CD14-positive monocyte (primary cell): Measurements from ENCODE around the gene EML1. TPM values are rescaled to one million over a fixed set of nuclear protein-coding genes. Genes with fewer than 3 reads are reported as not detected.

ENCODE experiments used
- DNase-seq, 3 donors: peaks; one replicate each; pipeline ENCODE4 v3.0.0-alpha.2; 2011 to 2022
- H2AFZ ChIP-seq: 2 replicates; pipeline ENCODE4 v1.6.0; 2012; ENCODE audit warnings: mild to moderate bottlenecking, low read depth, low read length, inconsistent platforms; ENCODE audit not compliant: insufficient read depth, poor library complexity, severe bottlenecking
- H3K27ac ChIP-seq, 2 donors: 1 replicate in 1 of 2; 2 replicates in 1 of 2; pipeline ENCODE4 v1.5.1; 2012 to 2013; ENCODE audit warnings: low read length in 2 of 2, control low read depth in 1 of 2, inconsistent platforms in 1 of 2, low read depth in 1 of 2, mild to moderate bottlenecking in 1 of 2
- H3K27me3 ChIP-seq, 2 donors: one replicate each; pipeline versions ENCODE4 v1.6.0 to v1.6.1; 2011 to 2013; ENCODE audit warnings: low read length in 2 of 2; ENCODE audit not compliant: control insufficient read depth in 2 of 2, insufficient read depth in 2 of 2
- H3K36me3 ChIP-seq, 2 donors: replicated peaks in 1 of 2; 1 replicate in 1 of 2; 2 replicates in 1 of 2; pipeline versions ENCODE4 v1.5.1 to v1.6.1; 2012 to 2013; ENCODE audit warnings: low read length in 2 of 2, control low read depth in 1 of 2, inconsistent platforms in 1 of 2, mild to moderate bottlenecking in 1 of 2; ENCODE audit not compliant: insufficient read depth in 2 of 2, control insufficient read depth in 1 of 2
- H3K4me1 ChIP-seq, 2 donors: 1 replicate in 1 of 2; 2 replicates in 1 of 2; pipeline versions ENCODE4 v1.5.1 to v1.6.1; 2012 to 2013; ENCODE audit warnings: low read length in 2 of 2, control low read depth in 1 of 2, inconsistent platforms in 1 of 2, mild to moderate bottlenecking in 1 of 2, moderate library complexity in 1 of 2; ENCODE audit not compliant: insufficient read depth in 2 of 2, control insufficient read depth in 1 of 2
- H3K4me2 ChIP-seq: replicated peaks from 2 replicates; pipeline ENCODE3; 2012; ENCODE audit warnings: low read length, moderate library complexity, mild to moderate bottlenecking; ENCODE audit not compliant: poor library complexity, severe bottlenecking; ENCODE audit errors: extremely low read depth
- H3K4me3 ChIP-seq, 3 experiments: fragments of 200-600 bp in 1 of 3; sonication (generic) in 1 of 3; replicated peaks in 1 of 3; 1 replicate in 2 of 3; 2 replicates in 1 of 3; pipeline ENCODE4 v1.5.1; 2011 to 2013; ENCODE audit warnings: low read length in 3 of 3, mild to moderate bottlenecking in 3 of 3, control low read depth in 2 of 3, low read depth in 2 of 3, inconsistent platforms in 1 of 3, moderate library complexity in 1 of 3
- H3K79me2 ChIP-seq: 2 replicates; pipeline ENCODE4 v1.6.0; 2012; ENCODE audit warnings: mild to moderate bottlenecking, control low read depth, inconsistent platforms, low read length, moderate library complexity; ENCODE audit not compliant: insufficient read depth
- H3K9ac ChIP-seq: 2 replicates; pipeline ENCODE4 v1.6.0; 2017; ENCODE audit warnings: low read length, mild to moderate bottlenecking; ENCODE audit not compliant: insufficient read depth, poor library complexity, severe bottlenecking
- H3K9me3 ChIP-seq, 2 donors: replicated peaks in 1 of 2; 1 replicate in 1 of 2; 2 replicates in 1 of 2; pipeline versions ENCODE4 v1.5.1 to v1.6.1; 2012 to 2013; ENCODE audit warnings: low read length in 2 of 2, control low read depth in 1 of 2; ENCODE audit not compliant: control insufficient read depth in 1 of 2, insufficient read depth in 1 of 2
- H4K20me1 ChIP-seq: 2 replicates; pipeline ENCODE4 v1.6.0; 2012; ENCODE audit warnings: mild to moderate bottlenecking, low read length, control low read depth, moderate library complexity; ENCODE audit not compliant: insufficient read depth
- H3K27ac Mint-ChIP-seq, 7 donors: one replicate each; pipeline ENCODE4 v1.8.0; 2020; ENCODE audit warnings: mild to moderate bottlenecking in 7 of 7, mixed read lengths in 7 of 7, moderate library complexity in 6 of 7, inconsistent platforms in 2 of 7
- H3K27me3 Mint-ChIP-seq, 3 donors: one replicate each; pipeline ENCODE4 v1.8.0; 2021 to 2022; ENCODE audit warnings: low read depth in 3 of 3, mild to moderate bottlenecking in 3 of 3, mixed read lengths in 3 of 3, moderate library complexity in 3 of 3, inconsistent platforms in 1 of 3
- H3K36me3 Mint-ChIP-seq, 2 donors: one replicate each; pipeline ENCODE4 v1.8.0; 2020; ENCODE audit warnings: mixed read lengths in 2 of 2, inconsistent platforms in 1 of 2, mild to moderate bottlenecking in 1 of 2
- H3K4me1 Mint-ChIP-seq: one replicate; pipeline ENCODE4 v1.8.0; 2020; ENCODE audit warnings: mild to moderate bottlenecking, mixed read lengths
- H3K4me3 Mint-ChIP-seq, 2 donors: one replicate each; pipeline ENCODE4 v1.8.0; 2020; ENCODE audit warnings: mild to moderate bottlenecking in 2 of 2, mixed read lengths in 2 of 2, moderate library complexity in 1 of 2
- H3K9me3 Mint-ChIP-seq, 7 donors: one replicate each; pipeline ENCODE4 v1.8.0; 2020 to 2022; ENCODE audit warnings: mixed read lengths in 7 of 7, mild to moderate bottlenecking in 6 of 7, moderate library complexity in 6 of 7, inconsistent platforms in 2 of 7
- CTCF ChIP-seq: fragments of 200-600 bp; IDR thresholded peaks from one replicate; pipeline ENCODE4 v1.8.0; 2022; ENCODE audit warnings: antibody characterized with exemption, mild to moderate bottlenecking
- WGBS: methylation state at CpG from one replicate; pipeline ENCODE4 v1.1.5; 2013; ENCODE audit warnings: missing lambda C conversion rate; ENCODE audit not compliant: insufficient coverage; 5-methylcytosine and 5-hydroxymethylcytosine counted together
- intact Hi-C, 2 donors: fragments of 100-400 bp; cut with micrococcal nuclease; formaldehyde crosslinking; loops; one replicate each; pipeline versions ENCODE4 v1.15.0 to v1.15.1; 2023
- polyA plus RNA-seq, 3 donors: library from polyadenylated mRNA; depleted of rRNA in 1 of 3; unstranded in 2 of 3; stranded (reverse) in 1 of 3; fragments of 300-500 nt in 2 of 3; fragments of >200 nt in 1 of 3; fragmentation: Illumina TruSeq in 2 of 3; gene quantifications; 1 replicate in 2 of 3; 2 replicates in 1 of 3; pipeline ENCODE4 v1.2.3, GENCODE V29; 2012 to 2021

Gene EML1
- polyA plus RNA-seq, 3 donors, result not detected

DNA sequence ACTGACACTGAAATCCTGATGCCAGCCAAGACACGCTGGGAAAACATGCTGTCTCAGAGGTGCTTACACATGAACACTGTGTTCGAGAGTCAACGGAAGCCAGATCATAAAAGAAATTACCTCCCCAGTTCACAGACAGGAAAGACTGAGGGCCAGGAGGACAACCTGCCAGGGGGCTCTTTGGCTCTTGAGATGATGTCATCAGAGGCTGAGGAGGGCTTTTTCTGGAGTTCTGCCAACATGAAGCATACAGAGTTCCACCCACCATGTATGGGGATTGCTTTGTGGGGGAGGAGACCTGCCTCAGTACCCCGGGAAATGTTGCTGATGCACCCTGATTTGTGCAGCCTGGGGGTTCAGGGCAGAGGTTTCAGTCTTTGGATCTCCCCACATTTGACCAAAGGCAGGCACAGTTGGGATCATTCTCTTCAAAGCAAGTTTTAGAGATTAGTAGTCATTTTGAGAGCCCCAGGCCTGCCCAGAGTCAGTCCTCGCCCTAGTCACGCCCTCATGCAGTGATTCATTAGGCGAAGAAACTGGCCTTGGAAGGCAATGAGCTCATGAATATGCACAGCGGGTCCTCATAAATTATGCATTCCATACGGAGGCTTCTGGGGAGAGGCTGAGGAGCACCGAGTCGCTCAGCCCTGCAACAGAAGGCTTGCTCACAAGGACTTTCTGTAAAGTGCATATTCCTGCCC, 34.9 kb upstream of the EML1 start:
- Mint-ChIP-seq H3K27ac (no peak overlapping the region), H3K27me3 (peaks cover 12 to 19% (median 16%) of the 10 kb centered on the region in 3 donors), H3K36me3 (no peaks in the 10 kb centered on the region), H3K4me3 (no peak overlapping the region), H3K9me3 (peaks cover 0 to 2% (median 0%) of the 10 kb centered on the region in 7 donors), H3K4me1 (peaks cover 2% of the 10 kb centered on the region)
- 95% methylated on average over 7 of the region's 11 CpGs for WGBS
- Histone ChIP-seq H3K4me2 (no peak overlapping the region), H2AFZ (no peak overlapping the region), H3K9ac (no peak overlapping the region), H3K27ac (no peak overlapping the region), H3K79me2 (no peaks in the 10 kb centered on the region), H3K9me3 (no peaks in the 10 kb centered on the region), H3K36me3 (no peaks in the 10 kb centered on the region), H4K20me1 (no peaks in the 10 kb centered on the region), H3K4me1 (no peaks in the 10 kb centered on the region), H3K27me3 (peaks cover 0 to 3% of the 10 kb centered on the region in 2 donors), H3K4me3 (no peak overlapping the region)
- DNase-seq, result no peak
- intact Hi-C loops, result no loop called here
- no peak for TF ChIP-seq CTCF

GRCh38 chr14:99758872-99759545, 34.2 kb upstream of the EML1 start:
- Histone ChIP-seq H4K20me1 (no peaks in the 10 kb centered on the region), H3K4me3 (no peak overlapping the region), H3K9me3 (no peaks in the 10 kb centered on the region), H3K4me2 (no peak overlapping the region), H3K9ac (no peak overlapping the region), H3K27ac (no peak overlapping the region), H3K36me3 (no peaks in the 10 kb centered on the region), H2AFZ (no peak overlapping the region), H3K4me1 (no peaks in the 10 kb centered on the region), H3K79me2 (no peaks in the 10 kb centered on the region), H3K27me3 (no peaks in the 10 kb centered on the region)
- intact Hi-C loops, result no loop called here
- no peak for TF ChIP-seq CTCF
- Mint-ChIP-seq H3K4me3 (no peak overlapping the region), H3K36me3 (no peaks in the 10 kb centered on the region), H3K4me1 (no peaks in the 10 kb centered on the region), H3K27ac (peak overlapping the region in 1 of 7 donors; percentile 19), H3K27me3 (peaks cover 8 to 12% (median 10%) of the 10 kb centered on the region in 3 donors), H3K9me3 (peaks cover 0 to 2% (median 0%) of the 10 kb centered on the region in 7 donors)
- WGBS, result 82% methylated on average over 7 of the region's 7 CpGs
- no peak for DNase-seq
